Measurements from ENCODE around the gene SMURF2.

- TF ChIP-seq ZNF274 (IDR thresholded peaks at IDR 0.05; ENCODE audit: low read depth, low read length) (no peak), YY1 (IDR thresholded peaks at IDR 0.05; ENCODE audit: insufficient read depth, insufficient read length) (no peak), SUZ12 (IDR thresholded peaks at IDR 0.05; ENCODE audit: extremely low read depth, insufficient read depth, insufficient read length) (no peak)
These were observed 44.9 kb downstream of the SMURF2 start for GRCh38 chr17:64617125-64617780.

Measured in NT2/D1 (cell line).